ENCODE data around the gene SLFN5.

The SLFN5 gene

DNA sequence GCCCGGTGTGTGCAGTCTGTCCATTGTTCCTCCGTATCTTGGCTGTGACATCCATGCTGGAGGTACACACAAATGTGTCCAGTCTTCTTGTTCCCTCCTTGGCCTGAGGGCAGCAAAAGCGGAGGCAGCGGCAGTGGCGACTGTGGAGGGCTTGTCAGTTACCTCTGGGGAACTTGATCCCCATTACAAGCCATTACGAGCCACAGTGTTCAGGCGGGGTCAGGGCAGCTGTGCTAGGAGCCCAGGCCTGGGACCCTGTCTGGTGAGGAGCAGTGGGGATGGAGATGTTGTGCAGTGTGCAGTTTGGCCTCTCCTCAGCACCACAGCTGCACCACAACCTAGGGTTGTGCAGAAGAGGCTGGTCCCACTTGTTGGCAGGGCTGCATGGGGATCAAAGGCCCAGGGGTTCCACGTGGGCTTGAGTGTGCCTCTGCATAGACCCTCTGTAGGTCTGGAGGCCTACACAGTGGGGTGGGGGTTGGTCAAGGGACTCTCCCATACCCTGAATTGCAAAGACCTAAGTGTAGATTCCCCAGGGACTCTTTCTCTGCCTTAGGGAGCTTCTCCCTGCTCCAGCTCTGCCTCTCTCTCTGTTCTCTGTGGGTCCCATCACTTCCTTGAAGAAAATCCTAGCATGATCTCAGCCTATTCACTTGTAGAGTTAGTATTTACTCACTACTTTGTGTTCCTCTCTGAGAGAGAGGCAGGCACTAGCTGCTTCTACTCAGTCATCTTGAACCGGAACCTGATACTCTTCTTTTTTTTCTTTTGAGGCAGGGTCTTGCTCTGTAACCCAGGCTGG is 71.7 kb downstream of the SLFN5 start:
- TF ChIP-seq, protein P1, sequence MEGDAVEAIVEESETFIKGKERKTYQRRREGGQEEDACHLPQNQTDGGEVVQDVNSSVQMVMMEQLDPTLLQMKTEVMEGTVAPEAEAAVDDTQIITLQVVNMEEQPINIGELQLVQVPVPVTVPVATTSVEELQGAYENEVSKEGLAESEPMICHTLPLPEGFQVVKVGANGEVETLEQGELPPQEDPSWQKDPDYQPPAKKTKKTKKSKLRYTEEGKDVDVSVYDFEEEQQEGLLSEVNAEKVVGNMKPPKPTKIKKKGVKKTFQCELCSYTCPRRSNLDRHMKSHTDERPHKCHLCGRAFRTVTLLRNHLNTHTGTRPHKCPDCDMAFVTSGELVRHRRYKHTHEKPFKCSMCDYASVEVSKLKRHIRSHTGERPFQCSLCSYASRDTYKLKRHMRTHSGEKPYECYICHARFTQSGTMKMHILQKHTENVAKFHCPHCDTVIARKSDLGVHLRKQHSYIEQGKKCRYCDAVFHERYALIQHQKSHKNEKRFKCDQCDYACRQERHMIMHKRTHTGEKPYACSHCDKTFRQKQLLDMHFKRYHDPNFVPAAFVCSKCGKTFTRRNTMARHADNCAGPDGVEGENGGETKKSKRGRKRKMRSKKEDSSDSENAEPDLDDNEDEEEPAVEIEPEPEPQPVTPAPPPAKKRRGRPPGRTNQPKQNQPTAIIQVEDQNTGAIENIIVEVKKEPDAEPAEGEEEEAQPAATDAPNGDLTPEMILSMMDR (IDR thresholded peaks at IDR 0.05) = no peak
- no peaks in the 10 kb centered on the region for H3K36me3 ChIP-seq (ENCODE audit: control insufficient read depth, insufficient read depth, low read length)
- no peaks in the 10 kb centered on the region for H3K79me2 ChIP-seq
- H3K9ac ChIP-seq = no peak overlapping the region
- no peaks in the 10 kb centered on the region for H3K9me3 ChIP-seq (ENCODE audit: control insufficient read depth, low read length)
- H3K4me2 ChIP-seq (ENCODE audit: low read length) = no peak overlapping the region
- H3K4me3 ChIP-seq (ENCODE audit: low read depth, low read length) = no peak overlapping the region
- peaks cover 4% of the 10 kb centered on the region for H3K4me1 ChIP-seq
- peak overlapping the region; percentile 20 for H3K27ac ChIP-seq
- H3K27me3 ChIP-seq (ENCODE audit: control insufficient read depth, insufficient read depth, low read length) = no peaks in the 10 kb centered on the region
- H2AFZ ChIP-seq = no peak overlapping the region

DNA sequence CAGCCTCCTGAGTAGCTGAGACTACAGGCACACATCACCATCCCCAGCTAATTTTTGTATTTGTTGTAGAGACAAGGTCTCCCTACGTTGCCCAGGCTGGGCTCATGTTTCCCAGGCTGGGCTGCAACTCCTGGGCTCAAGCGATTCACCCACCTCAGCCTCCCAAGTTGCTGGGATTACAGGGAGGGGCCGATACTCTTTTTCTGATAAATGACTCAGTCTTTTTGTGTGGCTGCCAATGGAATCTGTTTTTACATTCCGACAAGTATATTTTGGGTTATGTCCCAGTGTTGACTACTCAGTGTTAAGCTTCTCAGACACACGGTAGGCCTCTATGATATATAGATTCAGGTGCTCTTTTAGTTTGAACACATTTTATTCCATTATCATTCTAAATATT is 72.4 kb downstream of the SLFN5 start:
- Histone ChIP-seq H3K27ac (peak overlapping the region; percentile 20), H3K9me3 (ENCODE audit: control insufficient read depth, low read length) (no peaks in the 10 kb centered on the region), H3K9ac (no peak overlapping the region), H3K36me3 (ENCODE audit: control insufficient read depth, insufficient read depth, low read length) (no peaks in the 10 kb centered on the region), H2AFZ (no peak overlapping the region), H3K4me2 (ENCODE audit: low read length) (no peak overlapping the region), H3K4me1 (peaks cover 4% of the 10 kb centered on the region), H3K79me2 (no peaks in the 10 kb centered on the region), H3K27me3 (ENCODE audit: control insufficient read depth, insufficient read depth, low read length) (no peaks in the 10 kb centered on the region), H3K4me3 (ENCODE audit: low read depth, low read length) (no peak overlapping the region)
- TF ChIP-seq, protein P1 (IDR thresholded peaks at IDR 0.05) = no peak

DNA sequence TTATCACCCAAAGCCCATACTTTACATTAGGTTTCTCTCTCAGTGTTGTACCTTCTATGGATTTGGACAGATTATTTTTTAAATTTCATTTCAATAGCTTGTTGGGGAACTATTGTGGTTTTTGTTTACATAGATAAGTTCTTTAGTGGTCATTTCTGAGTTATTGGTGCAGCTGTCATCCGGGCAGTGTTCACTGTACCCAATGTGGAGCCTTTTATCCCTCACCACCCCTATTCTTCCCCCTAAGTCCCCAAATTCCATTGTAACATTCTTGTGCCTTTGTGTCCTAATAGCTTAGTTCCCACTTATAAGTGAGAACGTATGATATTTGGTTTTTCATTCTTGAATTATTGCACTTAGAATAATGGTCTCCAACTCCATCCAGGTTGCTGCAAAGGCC is 73.1 kb downstream of the SLFN5 start:
- no peaks in the 10 kb centered on the region for H3K79me2 ChIP-seq
- no peak overlapping the region for H2AFZ ChIP-seq
- no peaks in the 10 kb centered on the region for H3K27me3 ChIP-seq (ENCODE audit: control insufficient read depth, insufficient read depth, low read length)
- no peak overlapping the region for H3K9ac ChIP-seq
- no peak overlapping the region for H3K27ac ChIP-seq
- no peak overlapping the region for H3K4me3 ChIP-seq (ENCODE audit: low read depth, low read length)
- TF ChIP-seq, protein P1 (IDR thresholded peaks at IDR 0.05) = no peak
- no peaks in the 10 kb centered on the region for H3K9me3 ChIP-seq (ENCODE audit: control insufficient read depth, low read length)
- H3K36me3 ChIP-seq (ENCODE audit: control insufficient read depth, insufficient read depth, low read length) = no peaks in the 10 kb centered on the region
- H3K4me1 ChIP-seq = peaks cover 4% of the 10 kb centered on the region
- H3K4me2 ChIP-seq (ENCODE audit: low read length) = no peak overlapping the region

DNA sequence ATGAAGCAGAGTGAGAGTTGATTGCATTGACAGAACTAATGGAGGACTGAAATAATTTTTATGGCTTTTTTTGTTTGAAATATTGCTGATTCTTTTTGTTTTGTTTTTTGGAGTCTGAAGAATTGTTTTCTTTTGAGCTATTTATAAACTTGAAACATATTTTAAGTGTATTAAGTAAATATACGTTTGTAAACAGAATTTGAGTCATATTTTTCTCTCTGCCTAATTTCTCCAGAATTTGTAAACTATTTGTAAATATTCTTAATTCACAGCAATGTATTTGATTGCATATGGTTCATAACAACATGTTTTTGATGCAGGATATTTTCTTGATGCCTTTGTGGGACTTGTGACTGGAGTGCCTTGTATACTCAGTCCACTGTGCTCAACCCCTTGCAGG is 79.9 kb downstream of the SLFN5 start:
- H3K27me3 ChIP-seq (ENCODE audit: control insufficient read depth, insufficient read depth, low read length) = no peaks in the 10 kb centered on the region
- H3K79me2 ChIP-seq = no peaks in the 10 kb centered on the region
- H3K9me3 ChIP-seq (ENCODE audit: control insufficient read depth, low read length) = no peaks in the 10 kb centered on the region
- TF ChIP-seq, protein P1 (IDR thresholded peaks at IDR 0.05) = no peak
- H3K4me3 ChIP-seq (ENCODE audit: low read depth, low read length) = no peak overlapping the region
- no peaks in the 10 kb centered on the region for H3K4me1 ChIP-seq
- H3K27ac ChIP-seq = no peak overlapping the region
- no peaks in the 10 kb centered on the region for H3K36me3 ChIP-seq (ENCODE audit: control insufficient read depth, insufficient read depth, low read length)
- no peak overlapping the region for H3K9ac ChIP-seq
- H3K4me2 ChIP-seq (ENCODE audit: low read length) = no peak overlapping the region
- H2AFZ ChIP-seq = no peak overlapping the region

Data from parathyroid adenoma (tissue), 2 donors.